Panc1 (cell line): ENCODE measurements around the gene DAGLA. TPM values are rescaled to one million over a fixed set of nuclear protein-coding genes. Genes with fewer than 3 reads are reported as not detected.

ENCODE experiments used
- ATAC-seq: fragments of 200-7000 bp; cut with Tn5 transposase; 2 replicates; pipeline ENCODE4 v1.9.1; 2020; ENCODE audit warnings: mild to moderate bottlenecking, moderate library complexity
- BruUV-seq: library from RNA; stranded (reverse); fragments of 400-500 nt; replicated peaks from 2 replicates; lab custom pipeline; 2021; lab: Mats Ljungman, UMichigan
- CTCF ChIA-PET: fragments of 300-600 bp; sonication (Branson Sonifier 250); formaldehyde crosslinking; loops from one replicate; lab custom pipeline; 2022; ENCODE audit warnings: antibody characterized with exemption; lab: Charles Lee
- POLR2A ChIA-PET: fragments of 300-600 bp; sonication (Branson Sonifier 250); formaldehyde crosslinking; loops from one replicate; lab custom pipeline; 2022; ENCODE audit warnings: antibody characterized with exemption; lab: Charles Lee
- DNase-seq: peaks from one replicate; pipeline ENCODE4 v3.0.0-alpha.2; 2010; ENCODE audit warnings: low read depth, low spot score
- H3K27ac ChIP-seq: 2 replicates; pipeline ENCODE4 v1.5.1; 2011; ENCODE audit warnings: mild to moderate bottlenecking, low read length, inconsistent platforms
- H3K27me3 ChIP-seq: fragments of 200-500 bp; sonication (Bioruptor generic); 2 replicates; pipeline ENCODE4 v1.6.0; 2014; ENCODE audit warnings: low read length, inconsistent platforms; ENCODE audit not compliant: control insufficient read depth, insufficient read depth
- H3K36me3 ChIP-seq: fragments of 200-500 bp; sonication (Bioruptor generic); 2 replicates; pipeline ENCODE4 v1.5.1; 2014; ENCODE audit warnings: inconsistent platforms, mild to moderate bottlenecking, low read length, moderate library complexity; ENCODE audit not compliant: control insufficient read depth, insufficient read depth
- H3K4me1 ChIP-seq: 2 replicates; pipeline ENCODE4 v1.5.1; 2011; ENCODE audit warnings: inconsistent platforms, mild to moderate bottlenecking, low read length, moderate library complexity; ENCODE audit not compliant: control insufficient read depth, insufficient read depth
- H3K4me3 ChIP-seq, 2 experiments: 2 replicates each; pipeline ENCODE4 v1.5.1; 2011 to 2012; ENCODE audit warnings: low read depth in 2 of 2, low read length in 2 of 2, mild to moderate bottlenecking in 2 of 2, inconsistent platforms in 1 of 2, moderate library complexity in 1 of 2
- H3K9me3 ChIP-seq: fragments of 200-500 bp; sonication (Bioruptor generic); 2 replicates; pipeline ENCODE4 v1.5.1; 2014; ENCODE audit warnings: low read depth, mild to moderate bottlenecking, inconsistent platforms, low read length, moderate library complexity; ENCODE audit not compliant: control insufficient read depth, insufficient read depth
- POLR2AphosphoS5 ChIP-seq: IDR thresholded peaks from 2 replicates; pipeline ENCODE4 v1.6.1; 2012; ENCODE audit warnings: mild to moderate bottlenecking, low read depth, low read length, moderate library complexity
- SIN3A ChIP-seq: IDR thresholded peaks from 2 replicates; pipeline ENCODE4 v1.6.1; 2012; ENCODE audit warnings: low read depth, mild to moderate bottlenecking, low read length, moderate library complexity, borderline replicate concordance; ENCODE audit not compliant: insufficient read depth
- TCF7L2 ChIP-seq: IDR thresholded peaks from 2 replicates; pipeline ENCODE4 v1.6.1; 2011; ENCODE audit warnings: mild to moderate bottlenecking, low read depth, low read length, inconsistent platforms
- in situ Hi-C: cut with HindIII; loops from 2 replicates; pipeline ENCODE4 v1.10.0; 2016; ENCODE audit warnings: low sequenced_read_pairs, low pct_unique_long_range_greater_than_20kb
- intact Hi-C: fragments of 100-400 bp; cut with micrococcal nuclease; formaldehyde crosslinking; loops from one replicate; pipeline ENCODE4 v1.10.0; 2022; ENCODE audit not compliant: unreplicated experiment
- total RNA-seq: library from RNA; stranded (reverse); gene quantifications from one replicate; pipeline ENCODE4 v1.2.1, GENCODE V29; 2021; ENCODE audit not compliant: unreplicated experiment
- TF ChIP-seq, protein P1 (sequence below), 2 experiments: IDR thresholded peaks; 2 replicates each; pipeline ENCODE4 v1.6.1; 2011 to 2012; ENCODE audit warnings: low read depth in 2 of 2, control low read depth in 1 of 2, low read length in 1 of 2, mild to moderate bottlenecking in 1 of 2, moderate library complexity in 1 of 2; ENCODE audit not compliant: insufficient read depth in 1 of 2
- TF ChIP-seq, protein P2 (sequence below): fragments of 450-650 bp; IDR thresholded peaks from 2 replicates; pipeline ENCODE4 v1.5.1; 2017; ENCODE audit warnings: mild to moderate bottlenecking

The DAGLA gene
- total RNA-seq, 1 experiment from 2014 or later, result 6.4 TPM

DNA sequence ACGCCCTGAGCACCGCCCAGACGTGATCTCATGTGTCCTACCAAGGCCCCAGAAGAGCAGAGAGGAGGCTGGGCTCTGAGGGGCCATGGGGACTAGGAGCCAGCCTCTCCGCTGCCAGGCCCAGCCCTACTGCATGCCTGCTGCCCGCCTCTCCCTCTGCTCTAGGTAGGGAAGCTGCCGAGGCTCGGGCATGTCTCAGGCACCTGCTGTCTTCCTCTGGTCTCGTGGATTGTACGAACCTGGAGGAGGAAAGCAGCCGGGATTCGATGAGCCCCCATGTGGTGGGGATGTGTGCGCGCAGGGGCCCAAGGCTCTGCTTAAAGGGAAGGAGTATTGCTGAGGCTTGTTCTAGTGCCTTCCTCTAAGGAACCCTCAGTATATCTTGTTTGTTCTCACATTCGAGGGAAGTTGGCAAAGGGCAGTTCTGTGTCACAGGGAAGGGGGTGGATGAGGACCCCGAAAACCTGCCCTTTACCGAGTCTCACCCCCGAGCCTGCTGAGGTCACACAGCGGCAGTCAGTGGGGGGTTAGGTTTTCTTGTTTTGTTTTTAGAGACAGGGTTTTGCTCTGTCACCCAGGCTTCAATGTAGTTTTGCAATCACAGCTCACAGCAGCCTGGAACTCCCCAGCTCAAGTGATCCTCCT lies 21.2 kb downstream of the DAGLA start:
- no TSS peak for BruUV-seq
- Histone ChIP-seq H3K27ac (peak overlapping the region; percentile 44), H3K4me3 (no peak overlapping the region), H3K27me3 (no peaks in the 10 kb centered on the region), H3K4me1 (peaks cover 50% of the 10 kb centered on the region), H3K9me3 (no peaks in the 10 kb centered on the region), H3K36me3 (no peaks in the 10 kb centered on the region)
- ATAC-seq (peak; percentile 65), DNase-seq (no peak)
- in situ Hi-C loops (no loop called here), intact Hi-C loops (no loop called here)
- ChIA-PET CTCF (no interaction called here), POLR2A (no interaction called here)
- no peak for TF ChIP-seq POLR2AphosphoS5
- no peak for TF ChIP-seq TCF7L2
- TF ChIP-seq SIN3A, result no peak
- TF ChIP-seq, protein P1, sequence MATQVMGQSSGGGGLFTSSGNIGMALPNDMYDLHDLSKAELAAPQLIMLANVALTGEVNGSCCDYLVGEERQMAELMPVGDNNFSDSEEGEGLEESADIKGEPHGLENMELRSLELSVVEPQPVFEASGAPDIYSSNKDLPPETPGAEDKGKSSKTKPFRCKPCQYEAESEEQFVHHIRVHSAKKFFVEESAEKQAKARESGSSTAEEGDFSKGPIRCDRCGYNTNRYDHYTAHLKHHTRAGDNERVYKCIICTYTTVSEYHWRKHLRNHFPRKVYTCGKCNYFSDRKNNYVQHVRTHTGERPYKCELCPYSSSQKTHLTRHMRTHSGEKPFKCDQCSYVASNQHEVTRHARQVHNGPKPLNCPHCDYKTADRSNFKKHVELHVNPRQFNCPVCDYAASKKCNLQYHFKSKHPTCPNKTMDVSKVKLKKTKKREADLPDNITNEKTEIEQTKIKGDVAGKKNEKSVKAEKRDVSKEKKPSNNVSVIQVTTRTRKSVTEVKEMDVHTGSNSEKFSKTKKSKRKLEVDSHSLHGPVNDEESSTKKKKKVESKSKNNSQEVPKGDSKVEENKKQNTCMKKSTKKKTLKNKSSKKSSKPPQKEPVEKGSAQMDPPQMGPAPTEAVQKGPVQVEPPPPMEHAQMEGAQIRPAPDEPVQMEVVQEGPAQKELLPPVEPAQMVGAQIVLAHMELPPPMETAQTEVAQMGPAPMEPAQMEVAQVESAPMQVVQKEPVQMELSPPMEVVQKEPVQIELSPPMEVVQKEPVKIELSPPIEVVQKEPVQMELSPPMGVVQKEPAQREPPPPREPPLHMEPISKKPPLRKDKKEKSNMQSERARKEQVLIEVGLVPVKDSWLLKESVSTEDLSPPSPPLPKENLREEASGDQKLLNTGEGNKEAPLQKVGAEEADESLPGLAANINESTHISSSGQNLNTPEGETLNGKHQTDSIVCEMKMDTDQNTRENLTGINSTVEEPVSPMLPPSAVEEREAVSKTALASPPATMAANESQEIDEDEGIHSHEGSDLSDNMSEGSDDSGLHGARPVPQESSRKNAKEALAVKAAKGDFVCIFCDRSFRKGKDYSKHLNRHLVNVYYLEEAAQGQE (IDR thresholded peaks at IDR 0.05; ENCODE audit: insufficient read depth in 1 of 2, low read depth in 2 of 2, low read length in 1 of 2), result no peak
- TF ChIP-seq, protein P2, sequence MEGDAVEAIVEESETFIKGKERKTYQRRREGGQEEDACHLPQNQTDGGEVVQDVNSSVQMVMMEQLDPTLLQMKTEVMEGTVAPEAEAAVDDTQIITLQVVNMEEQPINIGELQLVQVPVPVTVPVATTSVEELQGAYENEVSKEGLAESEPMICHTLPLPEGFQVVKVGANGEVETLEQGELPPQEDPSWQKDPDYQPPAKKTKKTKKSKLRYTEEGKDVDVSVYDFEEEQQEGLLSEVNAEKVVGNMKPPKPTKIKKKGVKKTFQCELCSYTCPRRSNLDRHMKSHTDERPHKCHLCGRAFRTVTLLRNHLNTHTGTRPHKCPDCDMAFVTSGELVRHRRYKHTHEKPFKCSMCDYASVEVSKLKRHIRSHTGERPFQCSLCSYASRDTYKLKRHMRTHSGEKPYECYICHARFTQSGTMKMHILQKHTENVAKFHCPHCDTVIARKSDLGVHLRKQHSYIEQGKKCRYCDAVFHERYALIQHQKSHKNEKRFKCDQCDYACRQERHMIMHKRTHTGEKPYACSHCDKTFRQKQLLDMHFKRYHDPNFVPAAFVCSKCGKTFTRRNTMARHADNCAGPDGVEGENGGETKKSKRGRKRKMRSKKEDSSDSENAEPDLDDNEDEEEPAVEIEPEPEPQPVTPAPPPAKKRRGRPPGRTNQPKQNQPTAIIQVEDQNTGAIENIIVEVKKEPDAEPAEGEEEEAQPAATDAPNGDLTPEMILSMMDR, result no peak; the same call in 1 of the 2 replicates

DNA sequence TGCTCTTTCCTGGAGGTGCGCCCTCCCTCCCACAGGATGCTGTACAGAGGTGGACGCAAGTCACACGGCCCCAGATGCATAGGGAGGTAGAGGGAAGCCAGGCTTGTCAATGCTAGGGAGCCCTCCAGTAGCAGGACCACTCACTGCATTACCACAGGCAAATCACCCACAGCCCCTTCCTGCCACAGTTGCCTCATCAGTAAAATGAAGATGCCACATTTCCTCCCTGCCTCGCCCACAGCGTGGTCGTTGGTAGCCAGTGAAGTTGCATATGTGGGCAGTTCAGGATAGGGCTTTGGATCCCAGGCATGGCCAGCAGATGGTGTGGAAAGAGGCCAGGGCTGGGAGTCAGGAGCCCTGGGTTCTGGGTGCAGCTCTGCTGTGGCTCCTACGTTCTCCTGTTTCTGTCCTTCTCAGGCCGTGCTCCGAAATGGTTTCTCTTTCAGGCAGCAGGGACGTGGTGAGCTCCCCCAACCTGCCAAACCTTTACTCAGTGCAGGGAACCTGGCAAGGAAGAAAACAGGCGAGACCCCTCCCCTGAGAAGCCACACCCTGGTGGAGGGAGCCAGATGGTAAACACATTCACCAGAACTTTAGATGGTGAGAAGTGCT lies 22.6 kb downstream of the DAGLA start:
- DNase-seq, result no peak
- ChIA-PET CTCF (no interaction called here), POLR2A (no interaction called here)
- Histone ChIP-seq H3K9me3 (no peaks in the 10 kb centered on the region), H3K27ac (no peak overlapping the region), H3K4me3 (no peak overlapping the region), H3K36me3 (no peaks in the 10 kb centered on the region), H3K4me1 (peaks cover 39% of the 10 kb centered on the region), H3K27me3 (no peaks in the 10 kb centered on the region)
- TF ChIP-seq, protein P1 (IDR thresholded peaks at IDR 0.05; ENCODE audit: insufficient read depth in 1 of 2, low read depth in 2 of 2, low read length in 1 of 2), result no peak
- no peak for TF ChIP-seq SIN3A
- TF ChIP-seq, protein P2, result no peak
- no peak for TF ChIP-seq POLR2AphosphoS5
- no peak for TF ChIP-seq TCF7L2
- no TSS peak for BruUV-seq
- ATAC-seq, result no peak
- in situ Hi-C loops (no loop called here), intact Hi-C loops (no loop called here)
